Epithelial cell of esophagus (primary cell): ENCODE results near the gene IL3.
A peak's percentile ranks its signal among the peaks of the same experiment; 100 is the strongest.
"Not testable (repeated sequence)": the region's sequence is repeated elsewhere in the genome, so short reads cannot be mapped to it uniquely, and the experiment has no call there.

Experiments
- DNase-seq: peaks from one replicate; pipeline ENCODE4 v3.0.0; 2010; ENCODE audit warnings: low read depth
- H3K4me3 ChIP-seq: 2 replicates; pipeline ENCODE4 v1.5.1; 2011; ENCODE audit warnings: mild to moderate bottlenecking, low read length, control low read depth
- CTCF ChIP-seq: IDR thresholded peaks from 2 replicates; pipeline ENCODE4 v1.5.1; 2011; ENCODE audit warnings: low read depth, mild to moderate bottlenecking, low read length, control low read depth, inconsistent platforms; ENCODE audit not compliant: insufficient read depth; ENCODE audit errors: missing control alignments

IL3 gene

GRCh38 chr5:132103332-132103951 lies 43.0 kb downstream of the IL3 start:
- H3K4me3 ChIP-seq = no peak overlapping the region
- TF ChIP-seq CTCF = no peak
- DNase-seq = peak; percentile 87

- no peak overlapping the region for H3K4me3 ChIP-seq
- no peak for DNase-seq
- TF ChIP-seq CTCF = no peak
Observed at GRCh38 chr5:132103969-132104391, 43.5 kb downstream of the IL3 start.

GRCh38 chr5:132104556-132104955 lies 44.1 kb downstream of the IL3 start:
- H3K4me3 ChIP-seq = no peak overlapping the region
- TF ChIP-seq CTCF = no peak
- peak; percentile 66 for DNase-seq

GRCh38 chr5:132105688-132106087 lies 45.2 kb downstream of the IL3 start:
- DNase-seq = no peak
- TF ChIP-seq CTCF = no peak
- H3K4me3 ChIP-seq = no peak overlapping the region

GRCh38 chr5:132108495-132108894 lies 48.0 kb downstream of the IL3 start:
- DNase-seq, H3K4me3 ChIP-seq: not testable (repeated sequence)

GRCh38 chr5:132108957-132109356 lies 48.5 kb downstream of the IL3 start:
- not testable (repeated sequence) for H3K4me3 ChIP-seq, DNase-seq

- no peak for TF ChIP-seq CTCF
Observed at GRCh38 chr5:132109494-132110053, 49.1 kb downstream of the IL3 start.

GRCh38 chr5:132110195-132110594 lies 49.7 kb downstream of the IL3 start:
- DNase-seq = no peak
- no peak for TF ChIP-seq CTCF
- no peak overlapping the region for H3K4me3 ChIP-seq

More at GRCh38 chr5:132109494-132110053, 49.1 kb downstream of the IL3 start:
- no peak for DNase-seq
- H3K4me3 ChIP-seq = no peak overlapping the region
